Renal pelvis (tissue), 4 donors: ENCODE measurements around the gene GPR55. TPM values are rescaled to one million over a fixed set of nuclear protein-coding genes. Genes with fewer than 3 reads are reported as not detected.
A peak's percentile ranks its signal among the peaks of the same experiment; 100 is the strongest.

Experiments used
- DNase-seq: peaks from one replicate; pipeline ENCODE4 v3.0.0-alpha.2; 2013
- polyA plus RNA-seq, 3 donors: library from polyadenylated mRNA; unstranded; fragments of 120-200 nt; gene quantifications; one replicate each; pipeline ENCODE4 v1.2.1, GENCODE V29; 2013; ENCODE audit not compliant: insufficient read length in 3 of 3

GPR55 gene
- polyA plus RNA-seq, 3 donors, result 0.18 to 0.19 (median 0.18) TPM

DNA sequence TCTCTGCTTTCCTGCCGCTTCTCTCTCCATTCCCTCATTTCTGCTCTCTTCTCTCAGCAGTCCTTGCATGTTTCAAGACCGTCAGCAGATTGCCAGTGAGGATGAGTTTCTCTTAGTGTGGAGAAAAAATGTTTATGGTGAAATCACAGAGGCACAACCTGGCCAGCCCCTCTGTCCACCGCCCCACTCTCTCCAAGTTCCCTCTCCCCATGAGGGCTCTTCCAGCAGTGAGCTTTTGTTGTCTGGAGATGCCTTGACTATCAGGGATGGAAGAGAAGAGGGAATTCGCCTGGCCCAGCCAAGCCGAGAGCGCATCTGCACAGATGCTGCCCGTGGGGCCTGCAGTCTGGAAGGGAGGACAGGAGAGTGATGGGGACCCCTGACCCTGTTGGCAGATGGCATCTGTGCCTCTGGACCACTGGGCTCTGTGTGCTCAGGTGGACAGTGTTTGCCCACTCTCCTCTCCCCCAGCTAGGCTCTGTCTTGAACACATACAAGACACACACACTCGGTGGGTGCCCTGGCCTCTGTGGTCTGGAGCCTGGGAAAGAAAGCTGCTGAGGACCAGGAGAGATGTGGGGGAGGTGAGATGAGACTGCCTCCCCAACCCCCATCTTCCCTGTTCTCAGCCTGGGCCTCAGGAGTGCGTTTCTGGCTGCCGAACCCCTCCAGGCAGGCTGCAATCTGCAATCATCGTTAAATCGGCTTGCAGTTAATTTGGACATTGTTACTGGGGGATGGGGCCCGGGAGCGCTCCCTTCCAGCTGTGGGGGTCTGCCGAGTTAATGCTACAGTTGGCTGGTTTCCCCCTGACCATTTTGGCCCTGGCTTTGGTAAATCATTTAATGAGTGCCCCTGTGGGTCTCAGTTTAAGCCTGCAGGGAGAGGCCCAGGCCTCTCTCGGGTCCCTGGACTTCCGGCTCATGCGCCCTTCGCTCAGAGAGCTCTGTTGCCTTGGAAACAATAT, 55.8 kb downstream of the GPR55 start:
- DNase-seq, result peak; percentile 89

DNA sequence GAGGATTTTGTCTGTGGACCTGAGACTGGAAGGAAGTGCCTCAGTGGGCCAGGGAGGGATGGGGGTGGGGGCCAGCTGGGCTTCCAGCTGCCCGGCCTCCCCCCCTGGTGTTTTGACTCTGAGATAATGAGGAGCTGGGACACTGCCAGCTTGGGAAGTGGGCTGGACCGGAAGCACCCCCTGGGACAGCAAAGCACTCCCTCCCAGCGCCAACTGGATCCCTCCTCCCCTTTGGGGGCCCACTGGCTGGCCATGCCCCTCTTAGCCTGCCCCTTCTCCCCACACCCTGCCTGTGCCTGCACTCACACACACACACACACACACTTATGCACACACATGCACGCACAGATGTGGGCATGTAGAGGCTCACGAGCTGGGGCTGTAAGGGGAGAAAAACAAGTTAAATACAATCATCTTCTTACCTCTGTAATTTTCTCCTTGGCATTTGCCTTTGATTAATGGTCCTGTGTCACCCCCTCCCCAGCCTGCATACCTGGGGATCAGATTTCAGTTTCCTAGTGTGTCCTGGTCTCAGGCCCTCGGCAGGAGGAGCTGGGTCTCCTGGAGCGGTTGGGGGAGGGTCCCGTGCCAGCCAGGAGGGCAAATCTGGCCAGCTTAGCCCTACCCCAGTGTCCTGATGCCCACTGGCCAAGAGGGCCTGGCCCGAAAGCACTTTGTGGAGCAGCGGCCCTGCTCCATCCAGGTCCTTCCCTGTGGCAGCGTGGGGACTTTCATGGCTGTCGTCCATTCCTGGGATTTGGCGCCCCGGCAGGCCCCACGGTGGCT, 56.7 kb downstream of the GPR55 start:
- peak; percentile 85 for DNase-seq

DNA sequence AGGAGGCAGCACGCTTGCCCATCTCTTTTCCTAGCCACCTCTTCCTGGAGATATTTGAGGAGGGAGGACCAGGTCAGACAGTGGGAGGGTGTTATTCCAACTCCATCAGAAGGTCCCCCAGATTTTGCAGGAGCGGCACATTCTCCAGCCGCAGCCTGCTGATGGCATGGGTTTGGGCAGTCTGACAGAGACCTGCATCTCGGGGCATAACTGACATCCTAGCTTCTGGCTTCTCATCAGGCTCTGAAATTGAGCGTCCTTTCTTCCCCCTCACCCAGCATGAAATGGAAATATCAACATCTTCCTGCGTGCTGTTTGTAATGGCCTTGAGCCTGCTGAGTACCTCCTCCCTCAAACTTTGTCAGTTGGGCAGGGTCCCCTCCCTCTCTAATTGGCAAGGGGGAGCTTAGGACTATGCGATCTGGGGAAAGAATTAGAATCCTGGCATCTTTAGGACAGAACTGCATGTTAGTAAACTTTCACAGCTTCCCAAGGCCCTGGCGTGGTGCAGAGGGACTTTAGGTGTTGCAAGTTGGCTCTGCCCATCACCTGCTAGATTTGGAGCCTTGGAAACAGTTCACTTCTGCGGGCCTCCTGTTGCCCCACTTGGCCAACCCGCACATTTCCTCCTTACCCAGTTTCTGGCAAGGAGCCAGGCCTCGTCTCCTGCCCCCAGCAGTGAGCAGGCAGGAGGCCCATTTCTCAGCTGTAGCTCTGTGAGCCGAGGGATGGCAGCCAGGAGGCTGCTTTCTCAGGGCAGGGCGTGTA, 58.1 kb downstream of the GPR55 start:
- no peak for DNase-seq

DNA sequence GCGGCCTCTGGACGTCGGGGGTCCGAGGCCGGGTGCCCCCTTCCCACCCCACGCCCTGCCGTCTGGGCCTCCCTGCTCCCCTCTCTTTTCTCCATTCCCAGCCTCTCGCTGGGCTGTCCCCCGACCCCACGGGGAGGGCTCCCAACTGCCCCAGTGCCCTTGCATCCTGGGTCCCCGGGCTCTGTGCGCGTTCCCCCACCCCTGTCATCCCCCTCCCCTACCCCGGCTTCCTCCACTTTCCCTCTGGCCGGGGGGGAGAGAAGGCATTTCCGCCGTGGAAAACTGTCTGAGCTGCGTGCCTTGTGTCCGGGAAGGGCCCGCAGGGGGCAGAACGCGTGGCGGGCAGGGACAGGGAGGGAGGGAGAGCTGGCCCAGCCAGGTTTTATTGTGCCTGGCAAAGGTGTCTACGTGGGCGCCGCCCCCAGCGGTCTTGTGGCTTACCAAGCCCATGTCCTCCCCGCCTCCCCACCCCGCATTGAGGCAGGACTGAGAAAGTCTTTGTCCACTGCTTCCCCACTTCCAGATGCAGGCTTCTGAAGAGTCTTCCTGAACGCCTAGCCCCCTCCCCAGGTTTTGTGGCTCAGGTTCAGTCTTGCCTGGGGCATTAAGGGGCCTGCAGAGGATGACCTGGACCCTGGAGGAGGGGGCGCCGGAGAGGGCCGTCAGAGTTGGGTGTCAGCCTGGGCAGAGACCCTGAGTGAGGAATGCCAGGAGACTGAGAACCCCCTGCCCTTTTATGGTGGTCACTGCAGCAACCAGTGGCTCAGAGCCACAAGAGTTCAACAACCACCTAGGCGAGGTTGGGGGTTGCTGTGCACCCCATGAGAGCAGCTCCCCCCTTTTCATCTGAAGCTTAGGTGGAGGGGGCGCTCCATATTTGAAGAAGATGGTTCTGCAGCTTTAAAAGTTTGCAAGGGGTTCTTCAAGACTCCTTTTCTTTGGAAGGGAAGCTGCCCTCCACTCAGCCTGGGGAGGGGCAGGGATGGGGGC, 59.0 kb downstream of the GPR55 start:
- no peak for DNase-seq

DNA sequence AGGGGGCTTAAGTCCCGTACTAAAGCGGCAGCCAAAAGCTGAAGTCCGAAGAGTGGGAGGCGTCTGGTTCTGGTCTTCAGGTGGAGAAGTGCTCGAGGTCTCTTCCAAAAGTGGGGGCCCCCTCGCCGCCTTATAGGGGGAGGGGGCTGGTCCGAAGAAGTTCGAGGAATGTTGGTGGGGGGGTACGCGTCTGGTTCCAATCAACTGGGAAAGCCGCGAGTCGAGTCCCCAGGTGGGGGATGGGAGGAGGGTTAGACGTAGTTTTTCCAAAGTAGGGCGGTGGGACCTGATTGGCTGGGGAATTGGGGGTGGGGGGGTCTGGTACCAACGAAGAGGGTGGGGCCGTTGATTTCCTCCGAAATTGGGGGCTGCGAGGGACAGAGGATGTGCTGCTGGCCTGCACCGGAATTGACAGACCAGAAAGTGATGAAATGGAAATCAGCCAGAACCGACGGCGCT, 59.7 kb downstream of the GPR55 start:
- no peak for DNase-seq

DNA sequence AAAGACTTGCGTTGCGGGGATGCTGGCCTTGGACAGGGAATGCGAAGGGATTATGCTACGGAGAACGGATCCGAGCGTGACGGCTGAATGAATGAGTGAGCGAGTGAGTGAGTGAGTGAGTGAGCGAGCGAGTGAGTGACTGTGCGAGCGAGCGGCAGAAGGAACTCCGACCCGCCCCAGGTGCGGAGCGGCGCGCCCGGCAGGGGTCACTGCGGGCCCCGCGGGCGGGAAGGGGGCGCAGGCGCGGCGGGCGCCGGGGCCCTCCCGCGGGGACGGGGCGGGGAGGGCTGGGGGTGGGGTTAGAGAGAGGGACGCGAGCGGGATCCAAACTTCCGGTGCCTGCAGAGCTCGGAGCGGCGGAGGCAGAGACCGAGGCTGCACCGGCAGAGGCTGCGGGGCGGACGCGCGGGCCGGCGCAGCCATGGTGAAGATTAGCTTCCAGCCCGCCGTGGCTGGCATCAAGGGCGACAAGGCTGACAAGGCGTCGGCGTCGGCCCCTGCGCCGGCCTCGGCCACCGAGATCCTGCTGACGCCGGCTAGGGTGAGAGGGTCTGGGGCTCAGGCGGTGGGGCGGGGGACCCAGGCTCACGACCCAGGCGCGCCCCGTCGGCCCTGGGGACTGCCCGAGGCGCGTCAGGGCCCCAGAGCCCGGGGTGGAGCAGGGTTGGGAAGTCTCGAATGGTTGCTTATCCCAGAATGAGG, 60.3 kb downstream of the GPR55 start, which contains the start of gene ITM2C:
ITM2C (plus strand) TSS at position 338 of the 702 bp plus-strand sequence; CDS start at position 422, 84 bp downstream.
- DNase-seq, result no peak

DNA sequence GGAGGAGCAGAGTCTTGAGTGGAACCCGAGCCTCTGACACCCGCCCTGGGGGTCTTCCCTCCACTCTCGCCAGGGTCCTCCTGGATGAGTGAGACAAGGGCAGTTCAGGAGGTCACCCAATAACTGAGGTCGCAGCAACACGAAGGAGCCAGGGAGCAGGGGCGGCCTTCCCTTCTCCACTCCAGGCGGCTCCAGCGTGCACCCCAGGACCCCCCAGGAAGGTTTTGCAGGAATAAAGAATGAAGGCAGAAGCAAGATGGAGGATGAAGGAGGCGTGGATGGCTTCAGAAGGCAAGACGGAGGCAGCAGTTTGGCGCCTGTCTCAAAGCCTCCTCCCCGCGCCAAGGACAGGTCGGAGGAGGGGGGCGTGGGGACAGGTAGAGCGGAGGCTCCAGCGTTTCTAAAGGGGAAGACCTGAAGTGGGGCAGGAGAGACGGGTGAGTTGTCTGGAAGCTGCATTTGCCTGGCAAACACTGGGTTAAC, 60.9 kb downstream of the GPR55 start:
- DNase-seq, result no peak

DNA sequence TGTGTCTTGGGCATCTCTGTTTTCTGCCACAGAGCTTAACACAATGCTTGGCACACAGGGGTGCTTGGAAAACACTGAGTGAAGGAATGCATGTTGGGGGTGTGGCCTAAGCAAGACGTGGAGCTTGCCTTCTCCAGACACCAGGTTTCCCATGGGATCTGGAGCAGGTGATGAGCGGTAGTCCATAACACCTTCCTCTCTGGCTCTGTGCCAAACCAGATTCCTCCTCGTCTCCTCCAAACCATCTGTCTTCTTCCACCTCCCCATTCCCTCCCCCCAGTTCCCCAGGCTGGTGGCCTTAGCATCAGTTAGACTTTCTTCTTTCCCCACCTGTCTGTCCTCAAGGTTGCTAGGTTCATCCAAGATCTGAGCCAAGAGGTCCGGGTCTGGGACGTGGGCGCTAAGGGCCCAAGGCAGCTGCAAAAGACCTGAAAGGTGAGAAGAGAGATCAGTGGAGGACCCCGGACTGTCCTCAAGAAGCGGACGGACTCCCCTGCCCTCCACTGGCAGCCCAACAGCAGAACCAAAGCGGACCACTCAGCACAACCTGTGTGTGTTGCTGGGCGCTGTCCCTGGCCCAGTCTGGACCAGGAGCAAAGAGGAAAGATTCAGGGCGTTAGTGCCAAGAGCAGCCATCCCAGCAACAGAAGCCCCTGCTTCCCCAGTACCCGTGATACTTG, 61.5 kb downstream of the GPR55 start:
- no peak for DNase-seq

DNA sequence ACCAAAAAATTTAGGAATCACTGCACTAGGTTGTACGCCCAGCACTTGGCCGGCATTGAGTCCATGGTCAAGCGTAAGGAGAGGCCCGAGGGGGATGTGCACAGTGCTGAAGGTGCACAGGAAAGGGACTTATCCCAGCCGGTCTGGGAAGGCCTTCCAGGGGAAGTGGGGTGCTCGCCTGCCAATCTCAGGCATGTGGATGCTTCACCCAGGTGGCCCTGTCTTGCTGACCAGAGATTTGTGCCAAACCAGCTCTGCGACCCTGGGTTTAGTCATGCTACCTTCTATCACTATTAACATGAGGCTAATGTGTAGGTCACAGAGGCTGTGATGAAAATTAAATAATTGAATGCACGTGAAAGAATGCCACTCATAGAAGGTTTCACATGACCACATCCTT, 62.0 kb downstream of the GPR55 start:
- no peak for DNase-seq

DNA sequence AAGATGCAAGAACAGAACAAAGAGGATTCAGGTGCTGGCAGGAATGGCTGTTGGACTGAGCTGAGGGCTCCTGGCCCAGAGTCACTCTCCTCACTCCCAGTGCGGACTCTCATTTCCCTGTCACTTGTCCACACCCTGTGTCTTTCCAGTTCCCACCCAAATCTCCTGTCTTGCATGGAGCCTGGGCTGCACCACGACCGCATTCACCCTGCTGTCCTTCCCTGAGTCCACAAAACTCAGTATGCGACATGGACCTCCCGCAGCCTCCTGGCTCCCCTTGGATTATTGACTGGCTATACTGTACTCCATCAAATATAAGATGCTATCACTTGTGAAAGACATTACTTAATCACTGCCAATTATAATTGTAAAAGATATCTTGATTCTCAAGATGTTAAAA, 62.8 kb downstream of the GPR55 start:
- no peak for DNase-seq

DNA sequence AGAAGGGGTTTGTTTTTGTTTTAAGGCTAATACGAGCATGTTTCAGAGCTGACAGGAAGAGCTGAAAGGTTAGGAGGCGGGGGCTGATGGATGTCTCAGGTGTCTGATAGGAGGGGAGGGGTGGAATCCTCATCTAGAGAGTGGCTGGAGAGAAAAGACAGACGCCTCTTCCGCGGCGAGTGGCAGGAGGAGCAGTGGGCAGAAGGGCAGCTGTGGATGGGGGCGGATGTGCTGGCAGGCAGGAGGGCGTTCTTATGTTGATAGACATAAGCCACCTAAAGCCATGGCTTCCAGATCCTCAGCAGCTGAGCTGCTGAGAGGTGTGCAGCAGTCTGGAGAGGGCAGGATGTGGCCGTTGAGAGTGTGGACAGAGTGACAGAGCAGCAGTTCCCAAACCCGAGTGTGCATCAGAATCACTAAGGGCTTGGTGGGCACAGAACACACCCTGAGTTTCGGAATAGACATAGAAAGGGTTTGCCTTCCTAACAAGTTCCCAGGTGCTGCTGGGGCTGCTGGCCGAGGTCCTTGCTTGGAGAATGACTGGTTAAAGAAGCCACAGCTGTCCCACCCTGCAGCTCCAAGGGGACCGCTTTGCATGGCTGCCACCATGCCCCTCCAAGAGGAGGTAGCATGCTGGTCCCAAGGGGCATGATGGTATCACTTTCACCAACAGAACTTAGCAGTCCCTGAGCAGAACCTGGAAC, 63.3 kb downstream of the GPR55 start:
- no peak for DNase-seq

Other genes with a start within 250 kb of the GPR55 start
- 10 to 100 TPM; 74.5 to 85.7 (median 78.1) TPM for gene CAB39, start 212.4 kb downstream of the GPR55 start, polyA plus RNA-seq
- 1,000 to 10,000 TPM in 2 of 3 donors, 100 to 1,000 TPM in 1; 951 to 1,059 (median 1,053) TPM for gene ITM2C, start 60.3 kb downstream of the GPR55 start, polyA plus RNA-seq
- not detected for gene SPATA3, start 70.9 kb upstream of the GPR55 start, polyA plus RNA-seq
- 1 to 10 TPM; 2.6 to 4.7 (median 3.6) TPM for gene C2orf72, start 112.3 kb upstream of the GPR55 start, polyA plus RNA-seq
- 100 to 1,000 TPM in 1 of 3 donors, 10 to 100 TPM in 2; 88.1 to 100 (median 98.7) TPM for gene PSMD1, start 131.6 kb upstream of the GPR55 start, polyA plus RNA-seq
- 10 to 100 TPM in 2 of 3 donors, 1 to 10 TPM in 1; 7.3 to 12.2 (median 10.3) TPM for gene HTR2B, start 199.8 kb upstream of the GPR55 start, polyA plus RNA-seq